Astrocyte of the spinal cord (primary cell): ENCODE measurements around the gene EGFL7.

Experiments used
- DNase-seq: peaks from one replicate; pipeline ENCODE4 v3.0.0; 2011; ENCODE audit warnings: low read depth, low spot score
- H3K4me3 ChIP-seq: 2 replicates; pipeline ENCODE4 v1.5.1; 2011; ENCODE audit warnings: low read depth, mild to moderate bottlenecking, low read length, moderate library complexity
- CTCF ChIP-seq: IDR thresholded peaks from 2 replicates; pipeline ENCODE4 v1.5.1; 2012; ENCODE audit warnings: low read depth, mild to moderate bottlenecking, low read length, inconsistent platforms
- in situ Hi-C: cut with HindIII; loops from 2 replicates; pipeline ENCODE4 v1.10.0; 2017; ENCODE audit warnings: low sequenced_read_pairs

The EGFL7 gene

DNA sequence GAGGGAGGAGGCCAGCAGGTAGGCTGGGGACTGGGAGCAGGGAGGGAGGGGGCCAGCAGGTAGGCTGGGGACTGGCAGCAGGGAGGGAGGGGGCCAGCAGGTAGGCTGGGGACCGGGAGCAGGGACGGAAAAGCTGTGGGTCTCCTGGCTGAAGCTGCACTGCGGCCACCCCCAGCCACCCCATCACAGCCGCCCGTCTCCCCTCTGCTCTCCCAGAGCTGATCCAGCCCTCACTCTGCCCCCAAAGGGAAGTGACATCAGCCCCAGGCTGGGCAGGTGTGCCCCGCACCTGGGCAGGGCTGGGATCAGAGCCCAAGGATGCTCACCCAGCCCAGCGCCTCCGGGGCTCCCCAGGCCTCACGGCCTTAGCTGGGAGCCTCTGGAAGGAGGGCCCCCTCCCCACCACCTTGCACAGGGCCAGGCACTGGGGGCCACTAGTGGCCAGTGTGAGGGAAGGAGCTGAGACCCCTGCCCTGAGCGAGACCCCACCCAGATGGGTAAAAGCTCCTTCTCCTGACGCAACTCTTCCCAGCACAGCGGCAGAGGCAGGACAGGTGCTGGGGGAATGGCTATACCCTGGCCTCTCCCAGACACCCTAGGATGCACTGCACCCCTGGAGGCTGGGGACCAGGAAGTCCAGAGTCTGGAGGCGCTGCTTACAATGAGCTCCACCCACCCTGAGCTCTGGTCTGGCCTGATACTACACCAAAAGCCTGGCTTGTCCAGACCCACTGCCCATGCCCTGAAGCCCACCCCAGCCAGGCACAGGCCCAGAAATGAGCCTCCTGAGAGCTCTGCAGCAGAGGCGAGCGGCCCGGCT, 13.0 kb downstream of the EGFL7 start:
- DNase-seq = no peak
- in situ Hi-C loops = no loop called here
- TF ChIP-seq CTCF = no peak
- H3K4me3 ChIP-seq = no peak overlapping the region

GRCh38 chr9:136676297-136676794, 13.6 kb downstream of the EGFL7 start:
- in situ Hi-C loops = no loop called here
- no peak overlapping the region for H3K4me3 ChIP-seq
- TF ChIP-seq CTCF = no peak
- no peak for DNase-seq

GRCh38 chr9:136676920-136677686, 14.4 kb downstream of the EGFL7 start:
- DNase-seq = no peak
- H3K4me3 ChIP-seq = no peak overlapping the region
- in situ Hi-C loops = no loop called here
- TF ChIP-seq CTCF = no peak

DNA sequence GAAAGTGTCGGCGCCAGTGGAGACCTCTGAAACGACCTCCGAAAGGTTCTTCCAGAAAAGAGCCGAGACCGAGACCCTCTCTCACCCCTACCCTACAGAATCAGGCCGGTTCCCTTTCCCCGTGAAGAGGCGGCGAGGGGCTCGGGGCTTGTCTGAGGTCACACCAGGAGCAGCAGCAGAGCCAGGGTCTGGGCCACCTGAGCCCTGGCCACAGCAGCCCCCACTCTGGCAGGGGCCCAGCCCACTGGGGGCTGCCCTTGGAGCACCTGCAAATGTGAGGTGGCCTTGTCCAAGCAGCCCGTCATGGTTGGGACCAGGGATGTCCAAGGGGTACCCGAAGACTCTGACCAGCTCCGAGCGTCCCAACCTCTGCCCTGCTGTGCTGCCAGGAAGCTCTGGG, 15.3 kb downstream of the EGFL7 start:
- no peak for TF ChIP-seq CTCF
- in situ Hi-C loops = no loop called here
- no peak for DNase-seq
- no peak overlapping the region for H3K4me3 ChIP-seq

DNA sequence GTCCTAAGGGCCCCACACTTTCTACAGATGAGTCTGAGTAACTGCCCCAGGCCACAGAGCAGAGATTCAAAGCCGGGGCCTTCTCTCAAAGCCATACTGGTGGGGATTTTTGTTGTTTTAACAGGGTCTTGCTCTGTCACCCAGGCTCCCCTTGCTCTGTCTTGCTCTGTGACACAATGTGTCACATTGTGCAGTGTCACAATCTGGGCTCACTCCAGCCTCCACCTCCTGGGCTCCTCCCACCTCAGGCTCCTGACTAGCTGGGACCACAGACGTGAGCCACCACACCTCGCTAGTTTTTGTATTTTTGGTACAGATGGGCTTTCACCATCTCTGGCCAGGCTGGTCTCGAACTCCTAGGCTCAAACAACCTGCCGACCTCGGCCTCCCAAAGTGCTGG, 15.9 kb downstream of the EGFL7 start:
- no peak overlapping the region for H3K4me3 ChIP-seq
- in situ Hi-C loops = no loop called here
- no peak for TF ChIP-seq CTCF
- no peak for DNase-seq

DNA sequence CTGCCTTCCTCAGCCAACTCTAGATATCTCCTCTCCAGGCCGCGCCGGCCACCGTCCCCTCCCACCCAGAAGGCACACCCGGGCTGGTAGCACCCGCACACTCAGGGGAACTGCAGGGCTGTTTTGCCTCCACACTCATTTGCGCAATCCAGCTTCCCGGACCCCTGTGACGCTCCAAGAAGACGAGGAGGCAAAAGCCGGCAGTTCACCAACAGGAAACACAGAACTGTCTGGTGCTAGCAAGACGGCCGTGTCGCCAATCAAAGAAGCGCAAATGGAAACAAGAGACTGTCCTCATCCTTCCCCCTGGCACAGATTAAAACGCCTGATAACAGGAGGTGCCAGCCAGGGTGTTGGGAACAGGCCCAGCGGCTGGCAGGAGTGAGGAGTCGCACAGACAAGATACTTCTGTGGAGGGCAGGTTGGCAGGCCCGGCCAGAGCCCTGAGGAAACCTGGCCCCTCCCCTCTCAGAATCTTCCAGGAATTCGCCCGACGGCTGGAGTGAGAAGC, 16.8 kb downstream of the EGFL7 start:
- no peak overlapping the region for H3K4me3 ChIP-seq
- in situ Hi-C loops = no loop called here

More for the DNA sequence above, 16.8 kb downstream of the EGFL7 start:
- DNase-seq = no peak
- TF ChIP-seq CTCF = no peak
